ENCODE results near the gene CD300LG.

Gene CD300LG

GRCh38 chr17:43822570-43823190 is 24.3 kb upstream of the CD300LG start:
- Histone ChIP-seq H3K4me2 (ENCODE audit: low read length) (no peak overlapping the region), H3K36me3 (ENCODE audit: control insufficient read depth, low read length) (no peaks in the 10 kb centered on the region), H3K4me1 (ENCODE audit: control insufficient read depth, low read length) (no peaks in the 10 kb centered on the region), H3K9me2 (replicated peaks; ENCODE audit: control insufficient read depth, low read length) (no peaks in the 10 kb centered on the region), H3K9me3 (ENCODE audit: control insufficient read depth, insufficient read depth, low read length) (no peaks in the 10 kb centered on the region), H3K4me3 (ENCODE audit: low read length) (no peak overlapping the region), H4K20me1 (ENCODE audit: control insufficient read depth, insufficient read depth, low read depth, low read length) (no peaks in the 10 kb centered on the region), H3F3A (ENCODE audit: control insufficient read depth, insufficient read depth) (no peaks in the 10 kb centered on the region), H3K27me3 (ENCODE audit: control insufficient read depth, low read length) (peaks cover 3% of the 10 kb centered on the region; the same call in 1 of the 2 replicates), H3K79me2 (ENCODE audit: control insufficient read depth, low read length) (no peaks in the 10 kb centered on the region), H3K27ac (ENCODE audit: low read depth, low read length) (no peak overlapping the region)
- TF ChIP-seq EZH2phosphoT487 (IDR thresholded peaks at IDR 0.05; ENCODE audit: borderline replicate concordance, low read length) (no peak), CTCF (IDR thresholded peaks at IDR 0.05; ENCODE audit: low read depth, low read length, poor library complexity, severe bottlenecking) (no peak)

- Histone ChIP-seq H3K79me2 (ENCODE audit: control insufficient read depth, low read length) (no peaks in the 10 kb centered on the region), H3K4me1 (ENCODE audit: control insufficient read depth, low read length) (no peaks in the 10 kb centered on the region), H3K4me3 (ENCODE audit: low read length) (no peak overlapping the region), H3K9me2 (replicated peaks; ENCODE audit: control insufficient read depth, low read length) (no peaks in the 10 kb centered on the region), H3K27me3 (ENCODE audit: control insufficient read depth, low read length) (peaks cover 3% of the 10 kb centered on the region; the same call in 1 of the 2 replicates), H3F3A (ENCODE audit: control insufficient read depth, insufficient read depth) (no peaks in the 10 kb centered on the region), H3K4me2 (ENCODE audit: low read length) (no peak overlapping the region), H3K9me3 (ENCODE audit: control insufficient read depth, insufficient read depth, low read length) (no peaks in the 10 kb centered on the region), H4K20me1 (ENCODE audit: control insufficient read depth, insufficient read depth, low read depth, low read length) (no peaks in the 10 kb centered on the region), H3K27ac (ENCODE audit: low read depth, low read length) (no peak overlapping the region), H3K36me3 (ENCODE audit: control insufficient read depth, low read length) (no peaks in the 10 kb centered on the region)
- no peak for TF ChIP-seq CTCF (IDR thresholded peaks at IDR 0.05; ENCODE audit: low read depth, low read length, poor library complexity, severe bottlenecking)
- TF ChIP-seq EZH2phosphoT487 (IDR thresholded peaks at IDR 0.05; ENCODE audit: borderline replicate concordance, low read length) = no peak
These were observed 23.5 kb upstream of the CD300LG start for GRCh38 chr17:43823350-43824084.

GRCh38 chr17:43825567-43825966 is 21.4 kb upstream of the CD300LG start:
- H3K4me3 ChIP-seq (ENCODE audit: low read length) = no peak overlapping the region
- no peak overlapping the region for H3K4me2 ChIP-seq (ENCODE audit: low read length)
- no peaks in the 10 kb centered on the region for H3K9me2 ChIP-seq (replicated peaks; ENCODE audit: control insufficient read depth, low read length)
- H3K9me3 ChIP-seq (ENCODE audit: control insufficient read depth, insufficient read depth, low read length) = no peaks in the 10 kb centered on the region
- peaks cover 6% of the 10 kb centered on the region; the same call in 1 of the 2 replicates for H3K27me3 ChIP-seq (ENCODE audit: control insufficient read depth, low read length)
- TF ChIP-seq CTCF (IDR thresholded peaks at IDR 0.05; ENCODE audit: low read depth, low read length, poor library complexity, severe bottlenecking) = no peak
- no peak for TF ChIP-seq EZH2phosphoT487 (IDR thresholded peaks at IDR 0.05; ENCODE audit: borderline replicate concordance, low read length)
- H3K27ac ChIP-seq (ENCODE audit: low read depth, low read length) = no peak overlapping the region
- no peaks in the 10 kb centered on the region for H3F3A ChIP-seq (ENCODE audit: control insufficient read depth, insufficient read depth)
- H3K36me3 ChIP-seq (ENCODE audit: control insufficient read depth, low read length) = no peaks in the 10 kb centered on the region
- no peaks in the 10 kb centered on the region for H3K79me2 ChIP-seq (ENCODE audit: control insufficient read depth, low read length)
- no peaks in the 10 kb centered on the region for H4K20me1 ChIP-seq (ENCODE audit: control insufficient read depth, insufficient read depth, low read depth, low read length)
- H3K4me1 ChIP-seq (ENCODE audit: control insufficient read depth, low read length) = no peaks in the 10 kb centered on the region

Data from DOHH2 (cell line).